Esophagus (tissue), 2 donors: Measurements from ENCODE around the gene PAXX. TPM values are rescaled to one million over a fixed set of nuclear protein-coding genes. Genes with fewer than 3 reads are reported as not detected.
A peak's percentile ranks its signal among the peaks of the same experiment; 100 is the strongest.

ENCODE experiments used
- H3K27ac ChIP-seq, 2 donors: one replicate each; pipeline ENCODE4 v1.5.1; 2013; ENCODE audit warnings: low read depth in 2 of 2, mild to moderate bottlenecking in 2 of 2, inconsistent platforms in 1 of 2, low read length in 1 of 2, moderate library complexity in 1 of 2
- H3K27me3 ChIP-seq, 2 donors: one replicate each; pipeline ENCODE4 v1.6.1; 2013; ENCODE audit warnings: low read length in 2 of 2, control low read depth in 1 of 2, mild to moderate bottlenecking in 1 of 2; ENCODE audit not compliant: insufficient read depth in 2 of 2, control insufficient read depth in 1 of 2
- H3K36me3 ChIP-seq, 2 donors: one replicate each; pipeline ENCODE4 v1.6.1; 2013; ENCODE audit warnings: low read length in 1 of 2; ENCODE audit not compliant: control insufficient read depth in 2 of 2, insufficient read depth in 2 of 2
- H3K4me1 ChIP-seq, 2 donors: one replicate each; pipeline ENCODE4 v1.6.1; 2013; ENCODE audit warnings: low read length in 1 of 2; ENCODE audit not compliant: control insufficient read depth in 2 of 2, insufficient read depth in 2 of 2
- H3K4me3 ChIP-seq, 2 donors: one replicate each; pipeline ENCODE4 v1.5.1; 2013; ENCODE audit warnings: low read length in 2 of 2, mild to moderate bottlenecking in 2 of 2, low read depth in 1 of 2, moderate library complexity in 1 of 2
- H3K9me3 ChIP-seq, 2 donors: one replicate each; pipeline ENCODE4 v1.6.1; 2013; ENCODE audit warnings: mild to moderate bottlenecking in 2 of 2, low read depth in 1 of 2, low read length in 1 of 2, moderate library complexity in 1 of 2; ENCODE audit not compliant: control insufficient read depth in 2 of 2, insufficient read depth in 1 of 2
- WGBS, 2 donors: extraction: QIAGEN DNeasy Blood & Tissue Kit; methylation state at CpG; one replicate each; pipeline ENCODE4 v1.1.7; 2013; 5-methylcytosine and 5-hydroxymethylcytosine counted together
- polyA plus RNA-seq, 2 donors: library from polyadenylated mRNA; stranded (reverse); fragments of 200-250 nt; gene quantifications; one replicate each; pipeline ENCODE4 v1.2.3, GENCODE V29; 2013
- donor health status: healthy with polysubstance abuse.
- donor health status: Bipolar disorder and iron deficiency.

The PAXX gene
- polyA plus RNA-seq, 2 donors = 49.7 to 119 TPM

- Histone ChIP-seq H3K27me3 (no peaks in the 10 kb centered on the region), H3K9me3 (no peaks in the 10 kb centered on the region), H3K36me3 (peaks cover 1 to 11% of the 10 kb centered on the region in 2 donors), H3K4me1 (peaks cover 12 to 19% of the 10 kb centered on the region in 2 donors), H3K4me3 (no peak overlapping the region), H3K27ac (peak overlapping the region; percentile 47 to 73)
- WGBS, 2 donors = 49 to 54% methylated on average over 19 to 26 of the region's 26 CpGs
Observed at GRCh38 chr9:136947028-136947891, 45.0 kb upstream of the PAXX start.

- Histone ChIP-seq H3K4me3 (no peak overlapping the region), H3K9me3 (no peaks in the 10 kb centered on the region), H3K36me3 (peaks cover 0 to 3% of the 10 kb centered on the region in 2 donors), H3K4me1 (peaks cover 8 to 11% of the 10 kb centered on the region in 2 donors), H3K27ac (peak overlapping the region; percentile 47 to 73), H3K27me3 (no peaks in the 10 kb centered on the region)
- WGBS, 2 donors = 36 to 51% methylated on average over 13 to 15 of the region's 15 CpGs
Observed at GRCh38 chr9:136947955-136948510, 44.2 kb upstream of the PAXX start.

GRCh38 chr9:136949239-136949816, 42.9 kb upstream of the PAXX start:
- peak overlapping the region; percentile 56 to 65 for H3K4me3 ChIP-seq
- no peaks in the 10 kb centered on the region for H3K27me3 ChIP-seq
- no peaks in the 10 kb centered on the region for H3K9me3 ChIP-seq
- H3K4me1 ChIP-seq = peaks cover 3 to 7% of the 10 kb centered on the region in 2 donors
- no peaks in the 10 kb centered on the region for H3K36me3 ChIP-seq
- H3K27ac ChIP-seq = peak overlapping the region; percentile 95 to 96
- 13 to 18% methylated on average over 17 to 22 of the region's 22 CpGs for WGBS, 2 donors

- no peaks in the 10 kb centered on the region for H3K36me3 ChIP-seq
- H3K4me3 ChIP-seq = peak overlapping the region; percentile 56 to 65
- H3K27ac ChIP-seq = peak overlapping the region; percentile 95 to 96
- H3K4me1 ChIP-seq = peaks cover 3 to 7% of the 10 kb centered on the region in 2 donors
- no peaks in the 10 kb centered on the region for H3K9me3 ChIP-seq
- WGBS, 2 donors = 2% methylated on average over 48 to 63 of the region's 63 CpGs
- H3K27me3 ChIP-seq = no peaks in the 10 kb centered on the region
Observed at GRCh38 chr9:136949817-136950655, 42.2 kb upstream of the PAXX start.

- Histone ChIP-seq H3K4me3 (peak overlapping the region; percentile 56 to 65), H3K27ac (peak overlapping the region; percentile 95 to 96), H3K36me3 (no peaks in the 10 kb centered on the region), H3K27me3 (no peaks in the 10 kb centered on the region), H3K9me3 (no peaks in the 10 kb centered on the region), H3K4me1 (peaks cover 3 to 7% of the 10 kb centered on the region in 2 donors)
- 24 to 29% methylated on average over 9 of the region's 9 CpGs for WGBS, 2 donors
Observed at GRCh38 chr9:136950656-136951276, 41.5 kb upstream of the PAXX start.

- Histone ChIP-seq H3K4me3 (no peak within 1 kb of the TSS), H3K27ac (no peak within 1 kb of the TSS), H3K36me3 (no peaks in the 10 kb centered on the region), H3K9me3 (no peaks in the 10 kb centered on the region), H3K27me3 (no peaks in the 10 kb centered on the region), H3K4me1 (peaks cover 3 to 7% of the 10 kb centered on the region in 2 donors)
- WGBS, 2 donors = 82% methylated on average over 14 of the region's 14 CpGs
Observed at GRCh38 chr9:136951541-136952320, 40.5 kb upstream of the PAXX start, which contains the start of gene LCN12. TSS of gene LCN12 (plus strand) at chr9:136952273. CDS start at chr9:136952328, 55 bp downstream.

GRCh38 chr9:136952321-136952850, 39.8 kb upstream of the PAXX start:
- H3K36me3 ChIP-seq = no peaks in the 10 kb centered on the region
- H3K4me1 ChIP-seq = peaks cover 3 to 7% of the 10 kb centered on the region in 2 donors
- no peak overlapping the region for H3K27ac ChIP-seq
- no peaks in the 10 kb centered on the region for H3K9me3 ChIP-seq
- 67 to 80% methylated on average over 14 to 15 of the region's 15 CpGs for WGBS, 2 donors
- H3K27me3 ChIP-seq = no peaks in the 10 kb centered on the region
- H3K4me3 ChIP-seq = no peak overlapping the region
